Cardiac muscle cell (in vitro differentiated cells and primary cell): Measurements from ENCODE around the gene CELA2A. TPM values are rescaled to one million over a fixed set of nuclear protein-coding genes. Genes with fewer than 3 reads are reported as not detected.
"Not testable (repeated sequence)": the region's sequence is repeated elsewhere in the genome, so short reads cannot be mapped to it uniquely, and the experiment has no call there.

Experiments used
- DNase-seq, 2 donors: peaks; one replicate each; pipeline versions ENCODE4 v3.0.0 to v3.0.0-alpha.2; 2010 to 2017; ENCODE audit warnings: low read depth in 1 of 2, low spot score in 1 of 2
- H3K27ac ChIP-seq: fragments of 200-600 bp; sonication (generic); 2 replicates; pipeline ENCODE4 v1.5.1; 2016
- H3K27me3 ChIP-seq: fragments of 200-600 bp; sonication (generic); 2 replicates; pipeline ENCODE4 v1.6.0; 2016; ENCODE audit warnings: control low read depth
- H3K36me3 ChIP-seq: fragments of 200-600 bp; sonication (generic); 2 replicates; pipeline ENCODE4 v1.5.1; 2016; ENCODE audit warnings: control low read depth
- H3K4me1 ChIP-seq: fragments of 200-600 bp; sonication (generic); 2 replicates; pipeline ENCODE4 v1.8.1; 2017; ENCODE audit warnings: low read depth, mild to moderate bottlenecking, mixed run types
- H3K4me3 ChIP-seq: fragments of 200-600 bp; sonication (generic); 2 replicates; pipeline ENCODE4 v1.5.1; 2016; ENCODE audit warnings: mild to moderate bottlenecking
- H3K9me3 ChIP-seq: fragments of 200-600 bp; sonication (generic); 2 replicates; pipeline ENCODE4 v1.5.1; 2017; ENCODE audit warnings: low read depth, mild to moderate bottlenecking, control low read depth
- polyA plus RNA-seq: library from polyadenylated mRNA; unstranded; fragments of >200 nt; fragmentation: Nextera tagmentation; extraction: Ambion mirVana; gene quantifications from 2 replicates; pipeline ENCODE4 v1.2.1, GENCODE V29; 2016
- total RNA-seq: library from RNA; depleted of rRNA; stranded (reverse); fragments of >200 nt; gene quantifications from 2 replicates; pipeline ENCODE4 v1.2.3, GENCODE V29; 2016
- TF ChIP-seq, protein P1 (sequence below): IDR thresholded peaks from 2 replicates; pipeline ENCODE4 v1.5.1; 2012; ENCODE audit warnings: low read depth, mild to moderate bottlenecking, low read length

The CELA2A gene
- total and polyA plus RNA-seq, 2 experiments from 2014 or later: 0.38 TPM; not detected in 1

DNA sequence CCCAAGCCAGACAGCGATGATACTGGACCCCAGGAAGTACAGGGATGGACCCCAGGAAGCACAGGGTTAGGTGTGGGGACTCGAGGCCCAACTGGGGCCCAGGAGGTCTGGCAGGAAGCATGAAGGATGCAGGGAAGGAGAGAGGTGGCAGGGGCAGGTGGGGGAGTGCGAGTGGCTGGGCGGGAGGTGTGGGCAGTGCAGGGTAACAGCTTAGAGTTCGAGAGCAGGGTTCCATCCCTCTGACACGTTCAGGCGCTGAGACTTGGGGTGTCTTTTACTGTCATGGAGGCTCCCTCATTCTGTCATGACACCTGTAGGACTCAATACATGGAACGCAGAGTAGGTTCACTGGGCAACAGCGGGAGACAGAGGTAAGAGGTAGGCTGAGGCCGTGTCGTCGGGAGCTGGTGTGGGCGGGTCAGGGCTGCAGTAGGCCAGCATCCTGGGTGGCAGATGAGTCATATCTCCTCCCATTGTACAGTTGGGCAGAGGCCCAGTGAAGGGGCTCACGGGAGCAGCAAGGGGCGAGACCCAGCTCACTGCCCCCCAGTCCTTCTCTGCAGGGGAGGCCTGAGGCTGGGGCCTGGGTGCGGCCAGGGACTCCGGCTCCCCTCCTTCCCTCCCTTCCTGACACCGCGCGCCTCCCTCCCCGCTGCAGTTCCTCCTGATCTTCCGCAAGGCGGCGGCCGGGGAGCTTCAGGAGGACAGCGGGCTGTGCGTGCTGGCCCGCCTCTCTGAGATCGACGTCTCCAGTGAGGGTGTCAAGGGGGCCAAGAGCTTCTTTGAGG lies 29.8 kb upstream of the CELA2A start:
- TF ChIP-seq, protein P1, sequence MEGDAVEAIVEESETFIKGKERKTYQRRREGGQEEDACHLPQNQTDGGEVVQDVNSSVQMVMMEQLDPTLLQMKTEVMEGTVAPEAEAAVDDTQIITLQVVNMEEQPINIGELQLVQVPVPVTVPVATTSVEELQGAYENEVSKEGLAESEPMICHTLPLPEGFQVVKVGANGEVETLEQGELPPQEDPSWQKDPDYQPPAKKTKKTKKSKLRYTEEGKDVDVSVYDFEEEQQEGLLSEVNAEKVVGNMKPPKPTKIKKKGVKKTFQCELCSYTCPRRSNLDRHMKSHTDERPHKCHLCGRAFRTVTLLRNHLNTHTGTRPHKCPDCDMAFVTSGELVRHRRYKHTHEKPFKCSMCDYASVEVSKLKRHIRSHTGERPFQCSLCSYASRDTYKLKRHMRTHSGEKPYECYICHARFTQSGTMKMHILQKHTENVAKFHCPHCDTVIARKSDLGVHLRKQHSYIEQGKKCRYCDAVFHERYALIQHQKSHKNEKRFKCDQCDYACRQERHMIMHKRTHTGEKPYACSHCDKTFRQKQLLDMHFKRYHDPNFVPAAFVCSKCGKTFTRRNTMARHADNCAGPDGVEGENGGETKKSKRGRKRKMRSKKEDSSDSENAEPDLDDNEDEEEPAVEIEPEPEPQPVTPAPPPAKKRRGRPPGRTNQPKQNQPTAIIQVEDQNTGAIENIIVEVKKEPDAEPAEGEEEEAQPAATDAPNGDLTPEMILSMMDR: peak; percentile 47
- Histone ChIP-seq H3K4me3 (no peak overlapping the region), H3K4me1 (no peaks in the 10 kb centered on the region), H3K27ac (no peak overlapping the region), H3K9me3 (no peaks in the 10 kb centered on the region), H3K36me3 (no peaks in the 10 kb centered on the region), H3K27me3 (no peaks in the 10 kb centered on the region)
- peak in 1 of 2 donors; percentile 49 for DNase-seq

GRCh38 chr1:15427280-15427666 lies 29.3 kb upstream of the CELA2A start:
- no peak for DNase-seq
- no peak overlapping the region for H3K4me3 ChIP-seq
- H3K9me3 ChIP-seq: no peaks in the 10 kb centered on the region
- peaks cover 5% of the 10 kb centered on the region for H3K4me1 ChIP-seq
- no peaks in the 10 kb centered on the region for H3K27me3 ChIP-seq
- no peaks in the 10 kb centered on the region for H3K36me3 ChIP-seq
- no peak overlapping the region for H3K27ac ChIP-seq
- TF ChIP-seq, protein P1: no peak

DNA sequence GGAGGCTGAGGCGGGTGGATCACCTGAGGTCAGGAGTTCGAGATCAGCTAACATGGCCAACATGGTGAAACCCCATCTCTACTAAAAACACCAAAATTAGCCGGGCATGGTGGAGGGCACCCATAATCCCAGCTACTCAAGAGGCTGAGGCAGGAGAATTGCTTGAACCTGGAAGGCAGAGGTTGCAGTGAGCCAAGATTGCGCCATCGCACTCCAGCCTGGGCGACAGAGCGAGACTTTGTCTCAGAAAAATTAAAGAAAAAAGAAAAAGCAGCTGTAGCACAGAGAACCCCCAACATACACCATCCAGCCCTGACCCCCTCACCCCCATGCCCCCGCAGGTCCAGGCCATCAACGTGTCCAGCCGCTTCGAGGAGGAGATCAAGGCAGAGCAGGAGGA lies 28.3 kb upstream of the CELA2A start:
- H3K9me3 ChIP-seq, H3K36me3 ChIP-seq, DNase-seq, H3K27me3 ChIP-seq, H3K4me3 ChIP-seq, H3K27ac ChIP-seq: not testable (repeated sequence)
- H3K4me1 ChIP-seq: peaks cover 11% of the 10 kb centered on the region

- Histone ChIP-seq H3K27ac (no peak overlapping the region), H3K4me1 (peaks cover 11% of the 10 kb centered on the region), H3K36me3 (no peaks in the 10 kb centered on the region), H3K9me3 (no peaks in the 10 kb centered on the region), H3K27me3 (no peaks in the 10 kb centered on the region), H3K4me3 (no peak overlapping the region)
- TF ChIP-seq, protein P1: no peak
- no peak for DNase-seq
Measured at GRCh38 chr1:15428815-15429435, 27.6 kb upstream of the CELA2A start.

DNA sequence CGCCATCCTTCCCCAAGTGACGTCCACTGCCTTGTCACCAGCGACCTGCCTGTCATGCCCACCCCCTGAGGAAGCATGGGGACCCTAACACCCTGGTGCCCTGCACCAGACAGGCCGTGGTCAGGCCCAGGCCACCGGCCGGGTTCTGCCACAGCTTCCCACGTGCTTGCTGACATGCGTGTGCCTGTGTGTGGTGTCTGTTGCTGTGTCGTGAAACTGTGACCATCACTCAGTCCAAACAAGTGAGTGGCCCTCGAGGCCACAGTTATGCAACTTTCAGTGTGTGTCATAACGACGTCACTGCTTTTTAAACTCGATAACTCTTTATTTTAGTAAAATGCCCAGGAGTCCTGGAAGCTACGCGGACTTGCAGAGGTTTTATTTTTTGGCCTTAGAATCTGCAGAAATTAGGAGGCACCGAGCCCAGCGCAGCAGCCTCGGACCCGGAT lies 26.8 kb upstream of the CELA2A start:
- H3K27ac ChIP-seq: no peak overlapping the region
- peaks cover 11% of the 10 kb centered on the region for H3K4me1 ChIP-seq
- H3K4me3 ChIP-seq: no peak overlapping the region
- no peaks in the 10 kb centered on the region for H3K9me3 ChIP-seq
- H3K27me3 ChIP-seq: no peaks in the 10 kb centered on the region
- peak in 1 of 2 donors; percentile 36 for DNase-seq
- TF ChIP-seq, protein P1: no peak
- H3K36me3 ChIP-seq: no peaks in the 10 kb centered on the region

DNA sequence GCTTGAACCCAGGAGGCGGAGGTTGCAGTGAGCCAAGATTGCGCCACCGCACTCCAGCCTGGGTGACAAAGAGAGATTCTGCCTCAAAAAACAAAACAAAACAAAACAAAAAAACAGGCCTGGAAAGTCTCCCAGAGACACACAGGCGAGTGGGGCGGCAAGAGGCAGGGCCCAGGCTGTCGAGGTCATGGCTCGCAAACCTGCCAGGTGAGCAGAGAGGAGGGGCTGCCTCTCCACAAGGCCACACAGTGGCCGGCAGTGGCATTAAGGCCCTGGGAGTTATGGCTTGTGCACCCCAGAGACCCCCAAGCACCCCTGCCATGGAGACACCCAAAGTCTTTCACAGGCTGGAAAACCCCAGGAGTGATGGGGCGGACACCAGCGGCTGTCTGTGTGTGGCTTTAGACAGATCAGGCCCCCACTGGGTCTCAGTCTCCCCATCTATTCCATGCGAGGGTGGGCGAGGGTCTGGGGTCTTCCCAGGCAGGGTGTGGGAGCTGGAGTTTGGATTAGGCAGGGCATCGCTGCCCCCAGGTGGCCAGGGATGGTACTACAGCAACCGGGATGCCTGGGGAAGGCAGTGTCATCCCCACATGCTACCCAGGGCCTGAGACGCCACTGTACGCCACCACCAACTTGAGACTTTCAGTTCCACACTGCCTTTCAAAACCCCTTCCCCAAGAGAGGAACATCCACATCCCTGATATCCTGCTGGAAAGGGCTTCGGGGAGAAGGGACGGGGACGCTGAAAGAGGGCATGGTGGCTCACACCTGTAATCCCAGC lies 25.6 kb upstream of the CELA2A start:
- Histone ChIP-seq H3K27ac (no peak overlapping the region), H3K27me3 (no peaks in the 10 kb centered on the region), H3K9me3 (no peaks in the 10 kb centered on the region), H3K36me3 (no peaks in the 10 kb centered on the region), H3K4me1 (peaks cover 11% of the 10 kb centered on the region), H3K4me3 (no peak overlapping the region)
- TF ChIP-seq, protein P1: peak; percentile 94
- DNase-seq: peak; percentile 52 to 68
